ENCODE measurements around the gene BYSL. TPM values are rescaled to one million over a fixed set of nuclear protein-coding genes. Genes with fewer than 3 reads are reported as not detected.
A peak's percentile ranks its signal among the peaks of the same experiment; 100 is the strongest.

The BYSL gene
- total and polyA plus RNA-seq, 9 of the 15 experiments (the other 6 are each of a cell fraction or from before 2014, with no cell fraction given), result 22.2 to 92.3 (median 53.4) TPM

DNA sequence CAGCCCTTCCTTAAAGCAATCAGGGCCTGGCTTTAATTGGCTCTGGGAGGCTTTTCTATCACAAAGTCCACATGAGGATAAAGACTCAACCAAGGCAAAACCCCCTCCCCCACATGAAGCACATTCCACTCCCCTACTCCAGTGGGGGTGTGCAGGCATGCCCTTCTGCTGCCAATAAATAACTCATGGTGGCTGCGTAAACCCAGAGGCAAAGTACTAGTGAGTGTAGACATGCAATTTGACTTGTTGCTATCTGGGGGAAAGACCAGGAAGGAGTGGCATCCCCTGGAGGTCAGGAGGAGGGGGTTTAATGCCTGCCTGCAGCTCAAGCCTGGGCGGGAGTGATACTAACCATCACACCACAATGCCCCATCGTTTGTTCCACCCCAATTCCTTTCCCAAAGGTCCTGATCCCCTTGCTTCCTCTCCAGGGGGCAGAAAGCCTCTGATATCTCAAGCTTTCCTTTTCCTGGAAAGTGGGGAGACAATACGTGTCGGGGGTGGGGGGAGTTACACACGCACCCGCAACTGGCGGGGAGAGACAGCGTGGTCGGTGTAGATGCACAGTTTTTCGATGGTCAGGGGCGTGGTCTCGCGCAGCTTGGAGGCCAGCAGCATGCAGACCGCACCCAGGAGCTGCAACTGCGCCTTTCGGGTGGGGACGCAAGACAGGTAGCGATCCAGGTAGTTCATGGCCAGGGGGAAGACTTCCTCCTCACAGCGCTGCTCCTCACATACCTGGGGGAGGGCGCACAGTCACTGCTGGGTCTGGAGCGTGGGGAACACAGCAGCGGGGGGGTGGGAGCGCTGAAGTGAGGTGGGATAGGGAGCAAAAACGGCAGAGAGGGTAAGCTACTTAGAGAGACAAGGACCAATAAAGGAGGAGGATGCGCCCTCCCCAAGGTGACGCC, 18.8 kb downstream of the BYSL start (continued):
- TF ChIP-seq TRIM28 (IDR thresholded peaks at IDR 0.05) (no peak), ETV1 (tag; conservative IDR thresholded peaks at IDR 0.05; ENCODE audit: low read depth) (no peak), HMGN3 (IDR thresholded peaks at IDR 0.05; ENCODE audit: borderline replicate concordance, extremely low read depth, insufficient read length, low read depth, low read length) (no peak), ZNF75A (CRISPR knock-in tag; IDR thresholded peaks at IDR 0.05) (no peak), ILK (tag; IDR thresholded peaks at IDR 0.05; ENCODE audit: borderline replicate concordance, low read depth) (no peak), ARNT (IDR thresholded peaks at IDR 0.05) (no peak; a peak in 1 of 4 replicates), CREM (IDR thresholded peaks at IDR 0.05; ENCODE audit: low read depth) (peak; percentile 1), ATF1 (CRISPR knock-in tag; IDR thresholded peaks at IDR 0.05) (no peak), ATF1 (tag; IDR thresholded peaks at IDR 0.05) (no peak), MEF2D (tag; conservative IDR thresholded peaks at IDR 0.05; ENCODE audit: low read depth) (no peak), YY1 (IDR thresholded peaks at IDR 0.05; ENCODE audit: borderline replicate concordance in 1 of 3, control insufficient read depth in 1 of 3, extremely low read depth in 1 of 3, insufficient read depth in 3 of 3, insufficient read length in 1 of 3, insufficient replicate concordance in 2 of 3, low read depth in 1 of 3, low read length in 2 of 3) (no peak), ZNF699 (CRISPR knock-in tag; IDR thresholded peaks at IDR 0.05; ENCODE audit: insufficient replicate concordance) (no peak), PHF20 (IDR thresholded peaks at IDR 0.05; ENCODE audit: partially characterized antibody) (no peak), PPARD (CRISPR knock-in tag; IDR thresholded peaks at IDR 0.05) (no peak), KLF16 (IDR thresholded peaks at IDR 0.05) (no peak), NFRKB (IDR thresholded peaks at IDR 0.05; ENCODE audit: low read depth) (peak; percentile 18; the same call in 1 of the 2 replicates), FOS (IDR thresholded peaks at IDR 0.05; ENCODE audit: extremely low read depth, insufficient read length) (no peak), GATA2 (CRISPR knock-in tag; IDR thresholded peaks at IDR 0.05) (no peak), DMBX1 (CRISPR knock-in tag; IDR thresholded peaks at IDR 0.05; ENCODE audit: borderline replicate concordance) (0 out of 2 replicates have a peak, but pooled peaks have one; percentile 5)
- TF ChIP-seq, protein P1, sequence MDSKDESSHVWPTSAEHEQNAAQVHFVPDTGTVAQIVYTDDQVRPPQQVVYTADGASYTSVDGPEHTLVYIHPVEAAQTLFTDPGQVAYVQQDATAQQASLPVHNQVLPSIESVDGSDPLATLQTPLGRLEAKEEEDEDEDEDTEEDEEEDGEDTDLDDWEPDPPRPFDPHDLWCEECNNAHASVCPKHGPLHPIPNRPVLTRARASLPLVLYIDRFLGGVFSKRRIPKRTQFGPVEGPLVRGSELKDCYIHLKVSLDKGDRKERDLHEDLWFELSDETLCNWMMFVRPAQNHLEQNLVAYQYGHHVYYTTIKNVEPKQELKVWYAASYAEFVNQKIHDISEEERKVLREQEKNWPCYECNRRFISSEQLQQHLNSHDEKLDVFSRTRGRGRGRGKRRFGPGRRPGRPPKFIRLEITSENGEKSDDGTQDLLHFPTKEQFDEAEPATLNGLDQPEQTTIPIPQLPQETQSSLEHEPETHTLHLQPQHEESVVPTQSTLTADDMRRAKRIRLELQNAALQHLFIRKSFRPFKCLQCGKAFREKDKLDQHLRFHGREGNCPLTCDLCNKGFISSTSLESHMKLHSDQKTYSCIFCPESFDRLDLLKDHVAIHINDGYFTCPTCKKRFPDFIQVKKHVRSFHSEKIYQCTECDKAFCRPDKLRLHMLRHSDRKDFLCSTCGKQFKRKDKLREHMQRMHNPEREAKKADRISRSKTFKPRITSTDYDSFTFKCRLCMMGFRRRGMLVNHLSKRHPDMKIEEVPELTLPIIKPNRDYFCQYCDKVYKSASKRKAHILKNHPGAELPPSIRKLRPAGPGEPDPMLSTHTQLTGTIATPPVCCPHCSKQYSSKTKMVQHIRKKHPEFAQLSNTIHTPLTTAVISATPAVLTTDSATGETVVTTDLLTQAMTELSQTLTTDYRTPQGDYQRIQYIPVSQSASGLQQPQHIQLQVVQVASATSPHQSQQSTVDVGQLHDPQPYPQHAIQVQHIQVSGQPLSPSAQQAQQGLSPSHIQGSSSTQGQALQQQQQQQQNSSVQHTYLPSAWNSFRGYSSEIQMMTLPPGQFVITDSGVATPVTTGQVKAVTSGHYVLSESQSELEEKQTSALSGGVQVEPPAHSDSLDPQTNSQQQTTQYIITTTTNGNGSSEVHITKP (IDR thresholded peaks at IDR 0.05; ENCODE audit: partially characterized antibody), result peak; percentile 93
- TF ChIP-seq, protein P2, sequence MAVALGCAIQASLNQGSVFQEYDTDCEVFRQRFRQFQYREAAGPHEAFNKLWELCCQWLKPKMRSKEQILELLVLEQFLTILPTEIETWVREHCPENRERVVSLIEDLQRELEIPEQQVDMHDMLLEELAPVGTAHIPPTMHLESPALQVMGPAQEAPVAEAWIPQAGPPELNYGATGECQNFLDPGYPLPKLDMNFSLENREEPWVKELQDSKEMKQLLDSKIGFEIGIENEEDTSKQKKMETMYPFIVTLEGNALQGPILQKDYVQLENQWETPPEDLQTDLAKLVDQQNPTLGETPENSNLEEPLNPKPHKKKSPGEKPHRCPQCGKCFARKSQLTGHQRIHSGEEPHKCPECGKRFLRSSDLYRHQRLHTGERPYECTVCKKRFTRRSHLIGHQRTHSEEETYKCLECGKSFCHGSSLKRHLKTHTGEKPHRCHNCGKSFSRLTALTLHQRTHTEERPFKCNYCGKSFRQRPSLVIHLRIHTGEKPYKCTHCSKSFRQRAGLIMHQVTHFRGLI (CRISPR knock-in tag; IDR thresholded peaks at IDR 0.05), result no peak
- TF ChIP-seq, protein P3, sequence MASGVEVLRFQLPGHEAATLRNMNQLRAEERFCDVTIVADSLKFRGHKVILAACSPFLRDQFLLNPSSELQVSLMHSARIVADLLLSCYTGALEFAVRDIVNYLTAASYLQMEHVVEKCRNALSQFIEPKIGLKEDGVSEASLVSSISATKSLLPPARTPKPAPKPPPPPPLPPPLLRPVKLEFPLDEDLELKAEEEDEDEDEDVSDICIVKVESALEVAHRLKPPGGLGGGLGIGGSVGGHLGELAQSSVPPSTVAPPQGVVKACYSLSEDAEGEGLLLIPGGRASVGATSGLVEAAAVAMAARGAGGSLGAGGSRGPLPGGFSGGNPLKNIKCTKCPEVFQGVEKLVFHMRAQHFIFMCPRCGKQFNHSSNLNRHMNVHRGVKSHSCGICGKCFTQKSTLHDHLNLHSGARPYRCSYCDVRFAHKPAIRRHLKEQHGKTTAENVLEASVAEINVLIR (CRISPR knock-in tag; IDR thresholded peaks at IDR 0.05), result no peak
